K562 (cell line): ENCODE data around the gene MATN1. TPM values are rescaled to one million over a fixed set of nuclear protein-coding genes. Genes with fewer than 3 reads are reported as not detected.

ENCODE experiments used
- ATAC-seq: fragments of 200-7000 bp; cut with Tn5 transposase; 3 replicates; pipeline ENCODE4 v1.9.1; 2020; ENCODE audit warnings: moderate library complexity
- BruUV-seq: library from RNA; stranded (reverse); fragments of 400-500 nt; replicated peaks from 2 replicates; lab custom pipeline; 2021; lab: Mats Ljungman, UMichigan
- CTCF ChIA-PET: fragments of 300-600 bp; formaldehyde crosslinking; extraction: SDS; loops from one replicate; lab custom pipeline; 2021; ENCODE audit warnings: low intra/inter-chr PET ratio; lab: Yijun Ruan, JAX
- POLR2A ChIA-PET: fragments of 300-600, 350-650 bp; sonication (Branson Sonifier 250); formaldehyde crosslinking; extraction: SDS; loops from one replicate; lab custom pipeline; 2021; ENCODE audit warnings: antibody characterized with exemption, inconsistent platforms; lab: Yijun Ruan, JAX
- DNase-seq, 4 experiments: peaks; one replicate each; pipeline versions ENCODE4 v3.0.0 to v3.0.0-alpha.2; 2011 to 2018; ENCODE audit warnings: low spot score in 3 of 4, mixed read lengths in 3 of 4; ENCODE audit errors: extremely low read depth in 1 of 4
- FAIRE-seq: peaks from 2 replicates; lab custom pipeline; 2011; peaks lifted over from hg19 to GRCh38; lab: Jason Lieb, UNC
- H2AFZ ChIP-seq: 2 replicates; pipeline ENCODE4 v1.6.0; 2011; ENCODE audit warnings: low read depth, low read length, control low read depth, inconsistent platforms
- H3K27ac ChIP-seq: fragments of 200-600 bp; 3 replicates; pipeline ENCODE4 v1.8.0; 2011; ENCODE audit warnings: low read depth, mild to moderate bottlenecking, control low read depth, inconsistent platforms, low read length, moderate library complexity, mixed read lengths; ENCODE audit errors: extremely low read depth
- H3K27me3 ChIP-seq, 2 experiments: fragments of 300-600 bp in 1 of 2; 2 replicates in 1 of 2; 3 replicates in 1 of 2; pipeline versions ENCODE4 v1.6.0 to v1.8.0; 2011; ENCODE audit warnings: inconsistent platforms in 2 of 2, low read length in 2 of 2, mild to moderate bottlenecking in 1 of 2, mixed read lengths in 1 of 2, moderate library complexity in 1 of 2; ENCODE audit not compliant: control insufficient read depth in 2 of 2, insufficient read depth in 2 of 2
- H3K36me3 ChIP-seq: fragments of 300-600 bp; 3 replicates; pipeline ENCODE4 v1.8.0; 2011; ENCODE audit warnings: mild to moderate bottlenecking, low read length, inconsistent platforms; ENCODE audit not compliant: control insufficient read depth, insufficient read depth
- H3K4me1 ChIP-seq, 2 experiments: fragments of 200-600 bp in 1 of 2; replicated peaks in 1 of 2; 2 replicates in 1 of 2; 3 replicates in 1 of 2; pipeline versions ENCODE4 v1.5.1 to v1.8.0; 2011; ENCODE audit warnings: inconsistent platforms in 2 of 2, low read length in 2 of 2, mild to moderate bottlenecking in 1 of 2, mixed read lengths in 1 of 2, moderate library complexity in 1 of 2; ENCODE audit not compliant: control insufficient read depth in 2 of 2, insufficient read depth in 2 of 2
- H3K4me2 ChIP-seq: 2 replicates; pipeline ENCODE4 v1.6.1; 2011; ENCODE audit warnings: low read length, control low read depth, inconsistent platforms, mixed read lengths; ENCODE audit not compliant: insufficient read depth
- H3K4me3 ChIP-seq: fragments of 200-600 bp; sonication (generic), shearing (Covaris generic); 2 replicates; pipeline ENCODE4 v1.5.1; 2016; ENCODE audit warnings: control low read depth, inconsistent platforms
- H3K79me2 ChIP-seq: fragments of 200-600 bp; 3 replicates; pipeline ENCODE4 v1.8.0; 2011; ENCODE audit warnings: low read length, inconsistent platforms; ENCODE audit not compliant: control insufficient read depth, insufficient read depth
- H3K9ac ChIP-seq, 2 experiments: 2 replicates each; pipeline versions ENCODE4 v1.6.0 to v1.6.1; 2011; ENCODE audit warnings: low read depth in 2 of 2, low read length in 2 of 2, control low read depth in 1 of 2, inconsistent platforms in 1 of 2, mild to moderate bottlenecking in 1 of 2, mixed read lengths in 1 of 2; ENCODE audit not compliant: insufficient read depth in 1 of 2
- H3K9me1 ChIP-seq: one replicate; pipeline ENCODE4 v1.6.0; 2011; ENCODE audit warnings: inconsistent platforms, mild to moderate bottlenecking, low read length, moderate library complexity; ENCODE audit not compliant: control insufficient read depth, insufficient read depth
- H3K9me3 ChIP-seq: replicated peaks from 2 replicates; pipeline ENCODE4 v1.5.1; 2011; ENCODE audit warnings: low read depth, low read length, inconsistent platforms; ENCODE audit not compliant: control insufficient read depth, insufficient read depth
- H4K20me1 ChIP-seq: replicated peaks from 2 replicates; pipeline ENCODE4 v1.6.1; 2011; ENCODE audit warnings: low read length, inconsistent platforms, mixed read lengths; ENCODE audit not compliant: control insufficient read depth, insufficient read depth
- BCOR ChIP-seq: fragments of 450-650 bp; IDR thresholded peaks from 2 replicates; pipeline ENCODE4 v1.6.1; 2016
- CBX1 ChIP-seq: sonication (generic); IDR thresholded peaks from 2 replicates; pipeline ENCODE4 v1.6.1; 2016; ENCODE audit warnings: antibody characterized with exemption, low read depth, mild to moderate bottlenecking
- HDAC1 ChIP-seq, 2 experiments: fragments of 450-650 bp; IDR thresholded peaks; 2 replicates each; pipeline ENCODE4 v1.6.1; 2016 to 2017; ENCODE audit warnings: inconsistent platforms in 1 of 2, mild to moderate bottlenecking in 1 of 2, moderate library complexity in 1 of 2
- HDAC2 ChIP-seq: fragments of 450-650 bp; IDR thresholded peaks from 2 replicates; pipeline ENCODE4 v1.6.1; 2016; ENCODE audit warnings: mild to moderate bottlenecking
- HLTF ChIP-seq: fragments of 450-650 bp; IDR thresholded peaks from 2 replicates; pipeline ENCODE4 v1.6.1; 2016
- MYNN ChIP-seq, 2 experiments: sonication (generic); formaldehyde crosslinking in 1 of 2; IDR thresholded peaks; 2 replicates each; pipeline versions ENCODE4 v1.5.0 to v1.6.1; 2016 to 2020; ENCODE audit warnings: antibody characterized with exemption in 1 of 2, missing genetic modification reagents in 1 of 2
- PBX2 ChIP-seq, 2 experiments: IDR thresholded peaks in 1 of 2; conservative IDR thresholded peaks in 1 of 2; 2 replicates each; pipeline ENCODE4 v1.6.1; 2016; ENCODE audit warnings: low read depth in 2 of 2, mild to moderate bottlenecking in 1 of 2, missing compliant biosample characterization in 1 of 2, missing genetic modification characterization in 1 of 2, moderate library complexity in 1 of 2
- PKNOX1 ChIP-seq: fragments of 450-650 bp; IDR thresholded peaks from 2 replicates; pipeline ENCODE4 v1.6.1; 2016
- SAP30 ChIP-seq: fragments of 200-600 bp; sonication (generic); IDR thresholded peaks from 2 replicates; pipeline ENCODE4 v1.6.1; 2012; ENCODE audit warnings: borderline replicate concordance, low read depth, mild to moderate bottlenecking, moderate library complexity, low read length, control low read depth, inconsistent platforms; ENCODE audit not compliant: insufficient read depth, poor library complexity, severe bottlenecking
- UBTF ChIP-seq, 2 experiments: IDR thresholded peaks; 2 replicates each; pipeline ENCODE4 v1.6.1; 2012; ENCODE audit warnings: improper control_type of control experiment in 2 of 2, low read depth in 2 of 2, low read length in 2 of 2, borderline replicate concordance in 1 of 2
- ZNF639 ChIP-seq, 2 experiments: fragments of 200-800 bp in 1 of 2; sonication (Bioruptor generic) in 1 of 2; sonication (generic) in 1 of 2; formaldehyde crosslinking in 1 of 2; IDR thresholded peaks in 1 of 2; conservative IDR thresholded peaks in 1 of 2; 2 replicates each; pipeline versions ENCODE4 v1.5.0 to v1.6.1; 2016 to 2020; ENCODE audit warnings: missing compliant biosample characterization in 1 of 2, missing genetic modification characterization in 1 of 2, missing genetic modification reagents in 1 of 2
- WGBS: fragments of 100-300 bp; shearing (Covaris generic); methylation state at CpG from one replicate; pipeline ENCODE4 v1.1.6; 2016; ENCODE audit warnings: low coverage, mixed read lengths; ENCODE audit not compliant: insufficient coverage; ENCODE audit errors: missing lambda C conversion rate; 5-methylcytosine and 5-hydroxymethylcytosine counted together
- in situ Hi-C: fragments of 300-500 bp; cut with MboI; formaldehyde crosslinking; loops from 4 replicates; pipeline ENCODE4 v1.15.0; 2018; ENCODE audit warnings: inconsistent platforms, mixed read lengths
- intact Hi-C: fragments of 100-400 bp; cut with micrococcal nuclease; formaldehyde crosslinking; loops from 2 replicates; pipeline ENCODE4 v1.14.2; 2022
- polyA plus RNA-seq, 8 experiments: library from polyadenylated mRNA; depleted of rRNA in 4 of 8; stranded (reverse) in 5 of 8; unstranded in 3 of 8; fragments of >200 nt; fragmentation: Nextera tagmentation in 2 of 8; fragmentation: Illumina TruSeq in 1 of 8; extraction: Ambion mirVana in 2 of 8; extraction: Trizol in 1 of 8; gene quantifications; 2 replicates each; pipeline versions ENCODE4 v1.2.1 to v1.2.3, GENCODE V29; 2011 to 2014; ENCODE audit warnings: inconsistent platforms in 1 of 8, missing spikeins in 1 of 8
- total RNA-seq, 7 experiments: library from RNA; depleted of rRNA in 6 of 7; stranded (reverse); fragments of >200 nt in 6 of 7; fragmentation: Illumina TruSeq in 2 of 7; extraction: Trizol in 2 of 7; gene quantifications; 2 replicates each; pipeline versions ENCODE4 v1.2.1 to v1.2.3, GENCODE V29; 2011 to 2021; ENCODE audit warnings: low replicate concordance in 1 of 7

The MATN1 gene
- total and polyA plus RNA-seq, 9 of the 15 experiments (the other 6 are each of a cell fraction or from before 2014, with no cell fraction given), result 0.10 to 2.3 (median 1.2) TPM

- TF ChIP-seq PBX2 (CRISPR knock-in tag; IDR thresholded peaks at IDR 0.05; ENCODE audit: low read depth) (0 out of 2 replicates have a peak, but pooled peaks have one; percentile 2), PBX2 (tag; conservative IDR thresholded peaks at IDR 0.05; ENCODE audit: low read depth) (no peak), ZNF639 (CRISPR knock-in tag; conservative IDR thresholded peaks at IDR 0.05 in 1 of 2, IDR thresholded peaks at IDR 0.05 in 1 of 2) (no peak), SAP30 (no peak)
Observed at GRCh38 chr1:30755746-30756145, 32.4 kb upstream of the MATN1 start (continued).

- CTCF ChIA-PET, result no interaction called here
- ATAC-seq (no peak), FAIRE-seq (no peak), DNase-seq (no peak)
- H2AFZ ChIP-seq, result no peak overlapping the region
- 75% methylated on average over 6 of the region's 6 CpGs for WGBS
- no peak overlapping the region for H3K27ac ChIP-seq
- in situ Hi-C loops, result no loop called here
- no peaks in the 10 kb centered on the region for H3K9me1 ChIP-seq
- no TSS peak for BruUV-seq
- no peaks in the 10 kb centered on the region for H3K9me3 ChIP-seq
- no peaks in the 10 kb centered on the region for H3K36me3 ChIP-seq
- H3K4me1 ChIP-seq, result peaks cover 51 to 59% of the 10 kb centered on the region in 2 experiments
- intact Hi-C loops, result no loop called here
- no peaks in the 10 kb centered on the region for H4K20me1 ChIP-seq
- H3K4me3 ChIP-seq, result no peak overlapping the region
- no peaks in the 10 kb centered on the region for H3K27me3 ChIP-seq
- no peak overlapping the region; the same call in 1 of the 2 replicates for H3K4me2 ChIP-seq
- no peak overlapping the region for H3K9ac ChIP-seq
- POLR2A ChIA-PET, result interaction anchor here (0.8 to 4.3 kb wide), 4 partner anchors 11 to 37 kb away, joined by 3 to 22 read pairs (median 4); no protein-coding TSS in a partner anchor
- H3K79me2 ChIP-seq, result peaks cover 21% of the 10 kb centered on the region; the same call in 2 of the 3 replicates
- peak; percentile 75; the same call in 1 of the 2 replicates for TF ChIP-seq CBX1
- peak in 1 of 2 experiments; percentile 68; a peak in 2 of 4 replicates for TF ChIP-seq HDAC1 (IDR thresholded peaks at IDR 0.05)
- peak; percentile 99 for TF ChIP-seq BCOR
- 0 out of 2 replicates have a peak, but pooled peaks have one; percentile 60 for TF ChIP-seq HLTF
- peak; percentile 78 for TF ChIP-seq HDAC2
- peak; percentile 64 for TF ChIP-seq PKNOX1
- no peak for TF ChIP-seq MYNN (IDR thresholded peaks at IDR 0.05)
- no peak for TF ChIP-seq MYNN (CRISPR knock-in tag; IDR thresholded peaks at IDR 0.05)
- no peak for TF ChIP-seq UBTF (IDR thresholded peaks at IDR 0.05; ENCODE audit: borderline replicate concordance in 1 of 2, low read depth in 2 of 2, low read length in 2 of 2)
Observed at GRCh38 chr1:30755334-30755733, 31.9 kb upstream of the MATN1 start.
